Small intestine (tissue), 7 donors: ENCODE measurements around the gene UBN1. TPM values are rescaled to one million over a fixed set of nuclear protein-coding genes. Genes with fewer than 3 reads are reported as not detected.

Source experiments
- DNase-seq, 2 donors: peaks; one replicate each; pipeline versions ENCODE4 v3.0.0 to v3.0.0-alpha.2; 2013
- FAIRE-seq: peaks from 2 replicates; lab custom pipeline; 2012; peaks lifted over from hg19 to GRCh38; lab: Jason Lieb, UNC
- H3K27ac ChIP-seq, 3 donors: one replicate each; pipeline ENCODE4 v1.5.1; 2013; ENCODE audit warnings: low read length in 2 of 3, mild to moderate bottlenecking in 2 of 3, control low read depth in 1 of 3, inconsistent platforms in 1 of 3, low read depth in 1 of 3, moderate library complexity in 1 of 3
- H3K27me3 ChIP-seq, 3 donors: one replicate each; pipeline ENCODE4 v1.6.1; 2013; ENCODE audit warnings: low read length in 3 of 3, inconsistent platforms in 1 of 3; ENCODE audit not compliant: control insufficient read depth in 3 of 3, insufficient read depth in 3 of 3
- H3K36me3 ChIP-seq, 3 donors: one replicate each; pipeline ENCODE4 v1.6.1; 2013; ENCODE audit warnings: low read length in 3 of 3, inconsistent platforms in 1 of 3, low read depth in 1 of 3, mild to moderate bottlenecking in 1 of 3, moderate library complexity in 1 of 3; ENCODE audit not compliant: control insufficient read depth in 3 of 3, insufficient read depth in 2 of 3
- H3K4me1 ChIP-seq, 3 donors: one replicate each; pipeline ENCODE4 v1.6.1; 2013; ENCODE audit warnings: low read length in 2 of 3, inconsistent platforms in 1 of 3, low read depth in 1 of 3, mild to moderate bottlenecking in 1 of 3, moderate library complexity in 1 of 3; ENCODE audit not compliant: control insufficient read depth in 3 of 3, insufficient read depth in 2 of 3
- H3K4me3 ChIP-seq, 3 donors: one replicate each; pipeline ENCODE4 v1.5.1; 2013; ENCODE audit warnings: low read length in 3 of 3, control low read depth in 1 of 3, inconsistent platforms in 1 of 3, low read depth in 1 of 3, mild to moderate bottlenecking in 1 of 3, moderate library complexity in 1 of 3
- H3K9me3 ChIP-seq, 2 donors: one replicate each; pipeline ENCODE4 v1.6.1; 2013; ENCODE audit warnings: low read depth in 1 of 2, low read length in 1 of 2; ENCODE audit not compliant: control insufficient read depth in 2 of 2, insufficient read depth in 1 of 2
- WGBS, 3 donors: extraction: QIAGEN DNeasy Blood & Tissue Kit; methylation state at CpG; one replicate each; pipeline ENCODE4 v1.1.7; 2013; 5-methylcytosine and 5-hydroxymethylcytosine counted together
- polyA plus RNA-seq, 4 donors: library from polyadenylated mRNA; stranded (reverse) in 3 of 4; unstranded in 1 of 4; fragments of 200-250 nt in 3 of 4; fragments of 120-200 nt in 1 of 4; gene quantifications; one replicate each; pipeline versions ENCODE4 v1.2.1 to v1.2.3, GENCODE V29; 2013
- donor health status: healthy with polysubstance abuse.
- donor health status: control.
- donor health status: control.
- donor health status: Bipolar disorder and iron deficiency.
- donor health status: healthy.

UBN1 gene
- polyA plus RNA-seq, 4 donors, result 12.3 to 39.8 (median 16.8) TPM

GRCh38 chr16:4860727-4861342 lies 13.6 kb downstream of the UBN1 start:
- peaks cover 16 to 53% (median 37%) of the 10 kb centered on the region in 3 donors for H3K36me3 ChIP-seq
- no peaks in the 10 kb centered on the region for H3K4me1 ChIP-seq
- DNase-seq (no peak), FAIRE-seq (no peak)
- no peak overlapping the region for H3K4me3 ChIP-seq
- H3K27me3 ChIP-seq, result no peaks in the 10 kb centered on the region
- no peaks in the 10 kb centered on the region for H3K9me3 ChIP-seq
- no peak overlapping the region for H3K27ac ChIP-seq
- 95 to 98% (median 97%) methylated on average over 14 of the region's 14 CpGs for WGBS, 3 donors

GRCh38 chr16:4862639-4863038 lies 15.4 kb downstream of the UBN1 start:
- H3K36me3 ChIP-seq, result peaks cover 16 to 57% (median 27%) of the 10 kb centered on the region in 3 donors

GRCh38 chr16:4864728-4865127 lies 17.4 kb downstream of the UBN1 start:
- WGBS, 3 donors, result 83 to 87% (median 85%) methylated on average over 3 of the region's 3 CpGs
- Histone ChIP-seq H3K36me3 (peaks cover 7 to 48% (median 14%) of the 10 kb centered on the region in 3 donors), H3K4me1 (peaks cover 0 to 27% (median 4%) of the 10 kb centered on the region in 3 donors), H3K27ac (no peak overlapping the region), H3K27me3 (no peaks in the 10 kb centered on the region), H3K9me3 (no peaks in the 10 kb centered on the region), H3K4me3 (no peak overlapping the region)
- FAIRE-seq (no peak), DNase-seq (no peak)

More at GRCh38 chr16:4862639-4863038, 15.4 kb downstream of the UBN1 start:
- H3K4me1 ChIP-seq, result peaks cover 0 to 10% (median 4%) of the 10 kb centered on the region in 3 donors
- H3K4me3 ChIP-seq, result no peak overlapping the region
- no peaks in the 10 kb centered on the region for H3K9me3 ChIP-seq
- no peak overlapping the region for H3K27ac ChIP-seq
- DNase-seq (no peak), FAIRE-seq (no peak)
- WGBS, 3 donors, result 66 to 71% (median 69%) methylated on average over 5 of the region's 5 CpGs
- H3K27me3 ChIP-seq, result no peaks in the 10 kb centered on the region

GRCh38 chr16:4865231-4865860 lies 18.1 kb downstream of the UBN1 start:
- 96% methylated on average over 13 of the region's 13 CpGs for WGBS, 3 donors
- FAIRE-seq (no peak), DNase-seq (no peak)
- Histone ChIP-seq H3K36me3 (peaks cover 7 to 46% (median 10%) of the 10 kb centered on the region in 3 donors), H3K27ac (no peak overlapping the region), H3K27me3 (no peaks in the 10 kb centered on the region), H3K9me3 (no peaks in the 10 kb centered on the region), H3K4me3 (no peak overlapping the region), H3K4me1 (peaks cover 0 to 34% (median 4%) of the 10 kb centered on the region in 3 donors)

GRCh38 chr16:4866586-4866985 lies 19.3 kb downstream of the UBN1 start:
- DNase-seq, result no peak
- no peaks in the 10 kb centered on the region for H3K9me3 ChIP-seq
- FAIRE-seq, result no peak
- no peak overlapping the region for H3K4me3 ChIP-seq
- no peaks in the 10 kb centered on the region for H3K27me3 ChIP-seq
- peaks cover 6 to 48% (median 11%) of the 10 kb centered on the region in 3 donors for H3K36me3 ChIP-seq
- H3K4me1 ChIP-seq, result peaks cover 0 to 37% (median 4%) of the 10 kb centered on the region in 3 donors
- peak overlapping the region in 1 of 3 donors; percentile 87 for H3K27ac ChIP-seq
- 94 to 97% (median 97%) methylated on average over 12 of the region's 12 CpGs for WGBS, 3 donors

GRCh38 chr16:4868026-4868425 lies 20.7 kb downstream of the UBN1 start:
- no peak for FAIRE-seq
- peak overlapping the region; percentile 4 to 87 (median 12) for H3K27ac ChIP-seq

GRCh38 chr16:4868535-4868934 lies 21.3 kb downstream of the UBN1 start:
- peak overlapping the region in 2 of 3 donors; percentile 45 to 87 for H3K27ac ChIP-seq
- peak; percentile 61 to 75 for DNase-seq

More at GRCh38 chr16:4868026-4868425, 20.7 kb downstream of the UBN1 start:
- no peak overlapping the region for H3K4me3 ChIP-seq
- peak; percentile 70 to 84 for DNase-seq
- WGBS, 3 donors, result 36 to 74% (median 43%) methylated on average over 5 of the region's 5 CpGs
- H3K36me3 ChIP-seq, result peaks cover 9 to 54% (median 11%) of the 10 kb centered on the region in 3 donors
- H3K9me3 ChIP-seq, result no peaks in the 10 kb centered on the region
- peaks cover 0 to 43% (median 4%) of the 10 kb centered on the region in 3 donors for H3K4me1 ChIP-seq
- no peaks in the 10 kb centered on the region for H3K27me3 ChIP-seq

GRCh38 chr16:4869147-4869805 lies 22.0 kb downstream of the UBN1 start:
- H3K4me3 ChIP-seq, result no peak overlapping the region
- H3K9me3 ChIP-seq, result no peaks in the 10 kb centered on the region
- H3K27me3 ChIP-seq, result no peaks in the 10 kb centered on the region
- peak; percentile 55 to 70 for DNase-seq
- H3K27ac ChIP-seq, result peak overlapping the region in 2 of 3 donors; percentile 6 to 87
- peaks cover 11 to 55% (median 18%) of the 10 kb centered on the region in 3 donors for H3K36me3 ChIP-seq
- H3K4me1 ChIP-seq, result peaks cover 0 to 54% (median 4%) of the 10 kb centered on the region in 3 donors
- 25 to 68% (median 54%) methylated on average over 13 of the region's 13 CpGs for WGBS, 3 donors
- no peak for FAIRE-seq

More at GRCh38 chr16:4868535-4868934, 21.3 kb downstream of the UBN1 start:
- no peak for FAIRE-seq
- H3K9me3 ChIP-seq, result no peaks in the 10 kb centered on the region
- no peaks in the 10 kb centered on the region for H3K27me3 ChIP-seq
- peaks cover 0 to 47% (median 4%) of the 10 kb centered on the region in 3 donors for H3K4me1 ChIP-seq
- H3K4me3 ChIP-seq, result no peak overlapping the region
- WGBS, 3 donors, result 19 to 68% (median 53%) methylated on average over 7 of the region's 7 CpGs
- peaks cover 11 to 54% (median 13%) of the 10 kb centered on the region in 3 donors for H3K36me3 ChIP-seq
